ENCODE data around the gene TMEM267. TPM values are rescaled to one million over a fixed set of nuclear protein-coding genes. Genes with fewer than 3 reads are reported as not detected.

The TMEM267 gene
- total and polyA plus RNA-seq, 10 of the 15 experiments (the other 5 are each of a cell fraction or from before 2014, with no cell fraction given) = 7.7 to 37.3 (median 13.3) TPM

DNA sequence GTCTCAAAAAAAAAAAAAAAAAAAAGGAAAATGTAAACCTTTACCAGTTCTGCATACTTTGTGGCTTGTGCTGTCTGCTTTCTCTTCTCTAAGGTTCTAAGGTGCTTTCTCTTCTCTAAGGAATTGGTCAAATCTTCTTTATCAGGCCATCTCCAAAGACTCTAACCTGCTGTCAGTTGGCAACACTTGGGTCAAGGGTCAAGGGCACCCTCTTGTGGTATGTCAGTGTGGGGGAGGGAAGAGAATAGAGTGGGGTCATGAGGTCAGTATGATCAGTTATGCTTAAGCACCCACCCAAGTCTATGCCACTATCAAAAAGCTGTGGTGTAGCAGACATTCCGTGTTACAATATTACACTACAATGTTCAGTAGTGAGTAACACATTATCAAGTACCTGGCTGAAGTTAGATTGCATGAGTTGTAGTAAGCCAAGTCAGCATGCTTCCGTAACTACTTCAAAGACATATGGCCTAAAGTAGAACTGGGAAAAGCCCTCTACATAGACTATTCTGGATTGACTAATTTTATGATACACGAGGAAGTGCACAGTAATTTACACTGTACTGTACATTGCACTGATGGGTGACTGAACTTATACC is 46.5 kb downstream of the TMEM267 start:
- FAIRE-seq (no peak), ATAC-seq (peak; percentile 33; the same call in 2 of the 3 replicates), DNase-seq (ENCODE audit: low read depth, low spot score) (no peak)
- no peaks in the 10 kb centered on the region for H3K36me3 ChIP-seq (ENCODE audit: control insufficient read depth in 2 of 2, insufficient read depth in 2 of 2, low read length in 1 of 2)
- H3K4me3 ChIP-seq = no peak overlapping the region
- H3K4me1 ChIP-seq (ENCODE audit: control insufficient read depth, insufficient read depth, low read length) = no peaks in the 10 kb centered on the region
- no peak overlapping the region for H3K27ac ChIP-seq (ENCODE audit: control insufficient read depth, insufficient read depth)
- SMC1A ChIA-PET (ENCODE audit: uncharacterized antibody, unreplicated experiment) = interaction anchor here (1.0 kb wide), 1 partner anchor 17 kb away, joined by 4 read pairs; no protein-coding TSS in a partner anchor
- no peaks in the 10 kb centered on the region for H3K79me2 ChIP-seq (ENCODE audit: control insufficient read depth, insufficient read depth, low read length)
- intact Hi-C loops (cut with micrococcal nuclease; ENCODE audit: unreplicated experiment) (no loop called here), in situ Hi-C loops (cut with MboI) (no loop called here)
- POLR2A ChIA-PET = no interaction called here
- no peaks in the 10 kb centered on the region for H3K27me3 ChIP-seq (replicated peaks in 1 of 2; ENCODE audit: control insufficient read depth in 2 of 2, insufficient read depth in 2 of 2, low read length in 1 of 2)
- BruUV-seq (replicated peaks) = no TSS peak
- H4K20me1 ChIP-seq (ENCODE audit: control insufficient read depth, insufficient read depth) = no peaks in the 10 kb centered on the region
- RAD21 ChIA-PET (ENCODE audit: unreplicated experiment) = no interaction called here
- no peak overlapping the region for H2AFZ ChIP-seq (ENCODE audit: control insufficient read depth, low read depth, low read length)
- CTCF ChIA-PET = no interaction called here
- TF ChIP-seq SP1 (IDR thresholded peaks at IDR 0.05; ENCODE audit: low read depth, low read length) (no peak), MXI1 (IDR thresholded peaks at IDR 0.05; ENCODE audit: low read depth, low read length) (no peak), WRNIP1 (IDR thresholded peaks at IDR 0.05; ENCODE audit: borderline replicate concordance, low read depth, low read length) (no peak), ZBED1 (IDR thresholded peaks at IDR 0.05; ENCODE audit: borderline replicate concordance) (no peak), RFX5 (IDR thresholded peaks at IDR 0.05; ENCODE audit: low read depth, low read length) (no peak), RAD21 (IDR thresholded peaks at IDR 0.05; ENCODE audit: insufficient read depth, low read depth, low read length) (no peak)
- TF ChIP-seq, protein P1, sequence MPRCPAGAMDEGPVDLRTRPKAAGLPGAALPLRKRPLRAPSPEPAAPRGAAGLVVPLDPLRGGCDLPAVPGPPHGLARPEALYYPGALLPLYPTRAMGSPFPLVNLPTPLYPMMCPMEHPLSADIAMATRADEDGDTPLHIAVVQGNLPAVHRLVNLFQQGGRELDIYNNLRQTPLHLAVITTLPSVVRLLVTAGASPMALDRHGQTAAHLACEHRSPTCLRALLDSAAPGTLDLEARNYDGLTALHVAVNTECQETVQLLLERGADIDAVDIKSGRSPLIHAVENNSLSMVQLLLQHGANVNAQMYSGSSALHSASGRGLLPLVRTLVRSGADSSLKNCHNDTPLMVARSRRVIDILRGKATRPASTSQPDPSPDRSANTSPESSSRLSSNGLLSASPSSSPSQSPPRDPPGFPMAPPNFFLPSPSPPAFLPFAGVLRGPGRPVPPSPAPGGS (IDR thresholded peaks at IDR 0.05; ENCODE audit: borderline replicate concordance, insufficient read depth, low read depth, low read length, poor library complexity, severe bottlenecking) = no peak
- TF ChIP-seq, protein P2, sequence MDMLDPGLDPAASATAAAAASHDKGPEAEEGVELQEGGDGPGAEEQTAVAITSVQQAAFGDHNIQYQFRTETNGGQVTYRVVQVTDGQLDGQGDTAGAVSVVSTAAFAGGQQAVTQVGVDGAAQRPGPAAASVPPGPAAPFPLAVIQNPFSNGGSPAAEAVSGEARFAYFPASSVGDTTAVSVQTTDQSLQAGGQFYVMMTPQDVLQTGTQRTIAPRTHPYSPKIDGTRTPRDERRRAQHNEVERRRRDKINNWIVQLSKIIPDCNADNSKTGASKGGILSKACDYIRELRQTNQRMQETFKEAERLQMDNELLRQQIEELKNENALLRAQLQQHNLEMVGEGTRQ (IDR thresholded peaks at IDR 0.05; ENCODE audit: borderline replicate concordance, low read depth, low read length) = no peak
- no peaks in the 10 kb centered on the region for H3K9me3 ChIP-seq (replicated peaks; ENCODE audit: control insufficient read depth, insufficient read depth, low read length)
- H3K9ac ChIP-seq (ENCODE audit: control insufficient read depth, insufficient read depth, low read length) = no peak overlapping the region
- WGBS (ENCODE audit: insufficient coverage, insufficient replicate concordance, low lambda C conversion rate, missing lambda C conversion rate) = 73% methylated on average over 3 of the region's 3 CpGs
- no peak overlapping the region for H3K4me2 ChIP-seq (ENCODE audit: control insufficient read depth, insufficient read depth)

All from GM12878 (cell line).